K562 (cell line): ENCODE results near the gene HAUS5. TPM values are rescaled to one million over a fixed set of nuclear protein-coding genes. Genes with fewer than 3 reads are reported as not detected.

Source experiments
- ATAC-seq: fragments of 200-7000 bp; cut with Tn5 transposase; 3 replicates; pipeline ENCODE4 v1.9.1; 2020; ENCODE audit warnings: moderate library complexity
- BruUV-seq: library from RNA; stranded (reverse); fragments of 400-500 nt; replicated peaks from 2 replicates; lab custom pipeline; 2021; lab: Mats Ljungman, UMichigan
- CTCF ChIA-PET: fragments of 300-600 bp; formaldehyde crosslinking; extraction: SDS; loops from one replicate; lab custom pipeline; 2021; ENCODE audit warnings: low intra/inter-chr PET ratio; lab: Yijun Ruan, JAX
- POLR2A ChIA-PET: fragments of 300-600, 350-650 bp; sonication (Branson Sonifier 250); formaldehyde crosslinking; extraction: SDS; loops from one replicate; lab custom pipeline; 2021; ENCODE audit warnings: antibody characterized with exemption, inconsistent platforms; lab: Yijun Ruan, JAX
- DNase-seq, 4 experiments: peaks; one replicate each; pipeline versions ENCODE4 v3.0.0 to v3.0.0-alpha.2; 2011 to 2018; ENCODE audit warnings: low spot score in 3 of 4, mixed read lengths in 3 of 4; ENCODE audit errors: extremely low read depth in 1 of 4
- FAIRE-seq: peaks from 2 replicates; lab custom pipeline; 2011; peaks lifted over from hg19 to GRCh38; lab: Jason Lieb, UNC
- H2AFZ ChIP-seq: 2 replicates; pipeline ENCODE4 v1.6.0; 2011; ENCODE audit warnings: low read depth, low read length, control low read depth, inconsistent platforms
- H3K27ac ChIP-seq: fragments of 200-600 bp; 3 replicates; pipeline ENCODE4 v1.8.0; 2011; ENCODE audit warnings: low read depth, mild to moderate bottlenecking, control low read depth, inconsistent platforms, low read length, moderate library complexity, mixed read lengths; ENCODE audit errors: extremely low read depth
- H3K27me3 ChIP-seq, 2 experiments: fragments of 300-600 bp in 1 of 2; 2 replicates in 1 of 2; 3 replicates in 1 of 2; pipeline versions ENCODE4 v1.6.0 to v1.8.0; 2011; ENCODE audit warnings: inconsistent platforms in 2 of 2, low read length in 2 of 2, mild to moderate bottlenecking in 1 of 2, mixed read lengths in 1 of 2, moderate library complexity in 1 of 2; ENCODE audit not compliant: control insufficient read depth in 2 of 2, insufficient read depth in 2 of 2
- H3K36me3 ChIP-seq: fragments of 300-600 bp; 3 replicates; pipeline ENCODE4 v1.8.0; 2011; ENCODE audit warnings: mild to moderate bottlenecking, low read length, inconsistent platforms; ENCODE audit not compliant: control insufficient read depth, insufficient read depth
- H3K4me1 ChIP-seq, 2 experiments: fragments of 200-600 bp in 1 of 2; replicated peaks in 1 of 2; 2 replicates in 1 of 2; 3 replicates in 1 of 2; pipeline versions ENCODE4 v1.5.1 to v1.8.0; 2011; ENCODE audit warnings: inconsistent platforms in 2 of 2, low read length in 2 of 2, mild to moderate bottlenecking in 1 of 2, mixed read lengths in 1 of 2, moderate library complexity in 1 of 2; ENCODE audit not compliant: control insufficient read depth in 2 of 2, insufficient read depth in 2 of 2
- H3K4me2 ChIP-seq: 2 replicates; pipeline ENCODE4 v1.6.1; 2011; ENCODE audit warnings: low read length, control low read depth, inconsistent platforms, mixed read lengths; ENCODE audit not compliant: insufficient read depth
- H3K4me3 ChIP-seq: fragments of 200-600 bp; sonication (generic), shearing (Covaris generic); 2 replicates; pipeline ENCODE4 v1.5.1; 2016; ENCODE audit warnings: control low read depth, inconsistent platforms
- H3K79me2 ChIP-seq: fragments of 200-600 bp; 3 replicates; pipeline ENCODE4 v1.8.0; 2011; ENCODE audit warnings: low read length, inconsistent platforms; ENCODE audit not compliant: control insufficient read depth, insufficient read depth
- H3K9ac ChIP-seq, 2 experiments: 2 replicates each; pipeline versions ENCODE4 v1.6.0 to v1.6.1; 2011; ENCODE audit warnings: low read depth in 2 of 2, low read length in 2 of 2, control low read depth in 1 of 2, inconsistent platforms in 1 of 2, mild to moderate bottlenecking in 1 of 2, mixed read lengths in 1 of 2; ENCODE audit not compliant: insufficient read depth in 1 of 2
- H3K9me1 ChIP-seq: one replicate; pipeline ENCODE4 v1.6.0; 2011; ENCODE audit warnings: inconsistent platforms, mild to moderate bottlenecking, low read length, moderate library complexity; ENCODE audit not compliant: control insufficient read depth, insufficient read depth
- H3K9me3 ChIP-seq: replicated peaks from 2 replicates; pipeline ENCODE4 v1.5.1; 2011; ENCODE audit warnings: low read depth, low read length, inconsistent platforms; ENCODE audit not compliant: control insufficient read depth, insufficient read depth
- H4K20me1 ChIP-seq: replicated peaks from 2 replicates; pipeline ENCODE4 v1.6.1; 2011; ENCODE audit warnings: low read length, inconsistent platforms, mixed read lengths; ENCODE audit not compliant: control insufficient read depth, insufficient read depth
- DMBX1 ChIP-seq: fragments of 250-450 bp; sonication (Bioruptor Pico); IDR thresholded peaks from 2 replicates; pipeline ENCODE4 v1.8.0; 2022; ENCODE audit warnings: inconsistent platforms, mild to moderate bottlenecking, moderate library complexity, borderline replicate concordance
- ELF1 ChIP-seq: fragments of 200-800 bp; sonication (Bioruptor generic); IDR thresholded peaks from 2 replicates; pipeline ENCODE4 v1.6.1; 2016; ENCODE audit warnings: missing genetic modification characterization, missing compliant biosample characterization
- EZH2 ChIP-seq: IDR thresholded peaks from 2 replicates; pipeline ENCODE4 v1.6.1; 2012; ENCODE audit warnings: low read depth, mild to moderate bottlenecking, inconsistent platforms, low read length, borderline replicate concordance
- KHSRP ChIP-seq: fragments of 450-650 bp; IDR thresholded peaks from 2 replicates; pipeline ENCODE4 v1.6.1; 2017
- MYNN ChIP-seq, 2 experiments: sonication (generic); formaldehyde crosslinking in 1 of 2; IDR thresholded peaks; 2 replicates each; pipeline versions ENCODE4 v1.5.0 to v1.6.1; 2016 to 2020; ENCODE audit warnings: antibody characterized with exemption in 1 of 2, missing genetic modification reagents in 1 of 2
- NFYB ChIP-seq: IDR thresholded peaks from 2 replicates; pipeline ENCODE4 v1.6.1; 2011; ENCODE audit warnings: mild to moderate bottlenecking, moderate library complexity; ENCODE audit not compliant: insufficient read length; ENCODE audit errors: extremely low read depth
- NR2C2 ChIP-seq, 2 experiments: fragments of 200-800 bp in 1 of 2; sonication (Bioruptor generic) in 1 of 2; sonication (generic) in 1 of 2; formaldehyde crosslinking in 1 of 2; IDR thresholded peaks; 2 replicates each; pipeline versions ENCODE4 v1.6.1 to v1.8.0; 2016 to 2022; ENCODE audit warnings: mild to moderate bottlenecking in 1 of 2, missing compliant biosample characterization in 1 of 2, missing genetic modification characterization in 1 of 2, missing genetic modification reagents in 1 of 2
- PCBP2 ChIP-seq: fragments of 200-400 bp; formaldehyde crosslinking; IDR thresholded peaks from 2 replicates; pipeline ENCODE4 v1.6.1; 2018; ENCODE audit warnings: low read length, low read depth, mild to moderate bottlenecking, moderate library complexity; ENCODE audit not compliant: poor library complexity, severe bottlenecking
- SETDB1 ChIP-seq: IDR thresholded peaks from one replicate; pipeline ENCODE4 v1.6.1; 2012; ENCODE audit warnings: low read length, control low read depth, inconsistent platforms
- SLC30A9 ChIP-seq: fragments of 250-450 bp; sonication (Bioruptor Pico); IDR thresholded peaks from 2 replicates; pipeline ENCODE4 v1.8.0; 2022; ENCODE audit warnings: mild to moderate bottlenecking, moderate library complexity
- SMC3 ChIP-seq: conservative IDR thresholded peaks from 2 replicates; pipeline ENCODE4 v1.6.1; 2011; ENCODE audit warnings: low read depth, low read length, improper control_type of control experiment; ENCODE audit not compliant: insufficient read depth
- SOX6 ChIP-seq: fragments of 450-650 bp; IDR thresholded peaks from 2 replicates; pipeline ENCODE4 v1.6.1; 2014; ENCODE audit warnings: mild to moderate bottlenecking
- ZNF444 ChIP-seq: fragments of 250-450 bp; sonication (Bioruptor Pico); IDR thresholded peaks from 2 replicates; pipeline ENCODE4 v1.4.0; 2020; ENCODE audit warnings: mild to moderate bottlenecking, moderate library complexity
- ZNF589 ChIP-seq: fragments of 200-800 bp; sonication (Bioruptor generic); IDR thresholded peaks from 2 replicates; pipeline ENCODE4 v1.6.1; 2016; ENCODE audit warnings: low read depth, missing genetic modification characterization, missing compliant biosample characterization
- ZNF780A ChIP-seq: fragments of 250-450 bp; sonication (Bioruptor Pico); IDR thresholded peaks from 2 replicates; pipeline ENCODE4 v1.5.0; 2021; ENCODE audit warnings: mild to moderate bottlenecking
- WGBS: fragments of 100-300 bp; shearing (Covaris generic); methylation state at CpG from one replicate; pipeline ENCODE4 v1.1.6; 2016; ENCODE audit warnings: low coverage, mixed read lengths; ENCODE audit not compliant: insufficient coverage; ENCODE audit errors: missing lambda C conversion rate; 5-methylcytosine and 5-hydroxymethylcytosine counted together
- in situ Hi-C: fragments of 300-500 bp; cut with MboI; formaldehyde crosslinking; loops from 4 replicates; pipeline ENCODE4 v1.15.0; 2018; ENCODE audit warnings: inconsistent platforms, mixed read lengths
- intact Hi-C: fragments of 100-400 bp; cut with micrococcal nuclease; formaldehyde crosslinking; loops from 2 replicates; pipeline ENCODE4 v1.14.2; 2022
- polyA plus RNA-seq, 8 experiments: library from polyadenylated mRNA; depleted of rRNA in 4 of 8; stranded (reverse) in 5 of 8; unstranded in 3 of 8; fragments of >200 nt; fragmentation: Nextera tagmentation in 2 of 8; fragmentation: Illumina TruSeq in 1 of 8; extraction: Ambion mirVana in 2 of 8; extraction: Trizol in 1 of 8; gene quantifications; 2 replicates each; pipeline versions ENCODE4 v1.2.1 to v1.2.3, GENCODE V29; 2011 to 2014; ENCODE audit warnings: inconsistent platforms in 1 of 8, missing spikeins in 1 of 8
- total RNA-seq, 7 experiments: library from RNA; depleted of rRNA in 6 of 7; stranded (reverse); fragments of >200 nt in 6 of 7; fragmentation: Illumina TruSeq in 2 of 7; extraction: Trizol in 2 of 7; gene quantifications; 2 replicates each; pipeline versions ENCODE4 v1.2.1 to v1.2.3, GENCODE V29; 2011 to 2021; ENCODE audit warnings: low replicate concordance in 1 of 7
- TF ChIP-seq, protein P1 (sequence below): IDR thresholded peaks from 2 replicates; pipeline ENCODE4 v1.6.1; 2011; ENCODE audit not compliant: insufficient read length; ENCODE audit errors: extremely low read depth
- TF ChIP-seq, protein P2 (sequence below): IDR thresholded peaks from 2 replicates; pipeline ENCODE4 v1.6.1; 2016; ENCODE audit warnings: missing genetic modification characterization, missing compliant biosample characterization
- TF ChIP-seq, protein P3 (sequence below): sonication (generic); formaldehyde crosslinking; IDR thresholded peaks from 2 replicates; pipeline ENCODE4 v1.8.0; 2022; ENCODE audit warnings: mild to moderate bottlenecking, low read depth, missing genetic modification reagents
- TF ChIP-seq, protein P4 (sequence below): fragments of 250-450 bp; sonication (Bioruptor Pico); IDR thresholded peaks from 2 replicates; pipeline ENCODE4 v1.8.0; 2021; ENCODE audit warnings: moderate library complexity, mild to moderate bottlenecking, inconsistent platforms

Gene HAUS5
- total and polyA plus RNA-seq, 9 of the 15 experiments (the other 6 are each of a cell fraction or from before 2014, with no cell fraction given), result 3.5 to 41.3 (median 14.2) TPM

DNA sequence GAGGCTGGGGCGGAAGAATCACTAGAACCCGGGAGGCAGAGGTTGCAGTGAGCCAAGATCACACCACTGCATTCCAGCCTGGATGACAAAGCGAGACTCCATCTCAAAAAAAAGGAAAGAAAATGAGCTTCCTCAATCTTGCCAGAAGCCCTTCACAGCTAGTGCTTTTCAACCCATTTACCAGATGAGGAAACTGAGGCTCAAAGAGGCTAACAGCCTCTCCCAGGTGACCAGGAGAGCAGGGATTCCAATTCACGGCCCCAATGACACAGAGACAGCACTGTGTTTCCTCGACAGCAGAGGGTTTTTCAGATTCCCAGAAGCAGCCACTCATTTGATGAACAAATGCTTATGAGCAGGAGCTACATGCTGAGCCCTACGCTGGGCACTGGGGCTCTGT lies 57.0 kb downstream of the HAUS5 start (continued):
- no peak for TF ChIP-seq NR2C2 (CRISPR knock-in tag; IDR thresholded peaks at IDR 0.05)
- no peak for TF ChIP-seq NR2C2 (tag; IDR thresholded peaks at IDR 0.05)
- TF ChIP-seq MYNN (IDR thresholded peaks at IDR 0.05), result no peak
- TF ChIP-seq MYNN (CRISPR knock-in tag; IDR thresholded peaks at IDR 0.05), result no peak
- TF ChIP-seq PCBP2, result no peak
- no peak for TF ChIP-seq NFYB
- TF ChIP-seq, all 486 proteins: peak for 7

DNA sequence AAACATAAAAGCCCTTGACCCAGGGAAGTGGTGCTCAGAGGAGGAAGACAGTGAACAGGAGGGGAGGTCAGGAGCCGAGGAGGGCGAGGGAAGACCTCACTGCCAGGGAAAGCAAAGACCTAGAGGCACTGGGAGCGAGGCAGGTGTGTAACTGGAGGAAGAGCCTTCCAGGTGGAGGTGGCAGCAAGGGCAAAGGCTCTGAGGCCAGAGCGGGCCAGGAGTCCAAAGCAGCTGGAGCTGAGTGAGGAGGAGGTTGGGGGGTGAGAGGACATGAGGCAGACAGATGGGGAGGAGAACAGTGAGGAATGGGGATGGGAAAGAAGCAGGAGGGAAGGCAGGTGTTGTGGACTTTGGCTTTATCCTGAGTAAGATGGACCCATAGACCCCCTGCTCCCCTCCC lies 57.4 kb downstream of the HAUS5 start:
- H3K4me2 ChIP-seq, result no peak overlapping the region
- no peak overlapping the region for H3K27ac ChIP-seq
- no peaks in the 10 kb centered on the region for H3K36me3 ChIP-seq
- intact Hi-C loops, result no loop called here
- no peak for DNase-seq
- in situ Hi-C loops, result no loop called here
- WGBS, result 17% methylated on average over 4 of the region's 4 CpGs
- no peak for TF ChIP-seq SMC3
- TF ChIP-seq ZNF589 (CRISPR knock-in tag), result no peak
- TF ChIP-seq, protein P1, sequence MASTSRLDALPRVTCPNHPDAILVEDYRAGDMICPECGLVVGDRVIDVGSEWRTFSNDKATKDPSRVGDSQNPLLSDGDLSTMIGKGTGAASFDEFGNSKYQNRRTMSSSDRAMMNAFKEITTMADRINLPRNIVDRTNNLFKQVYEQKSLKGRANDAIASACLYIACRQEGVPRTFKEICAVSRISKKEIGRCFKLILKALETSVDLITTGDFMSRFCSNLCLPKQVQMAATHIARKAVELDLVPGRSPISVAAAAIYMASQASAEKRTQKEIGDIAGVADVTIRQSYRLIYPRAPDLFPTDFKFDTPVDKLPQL, result no peak
- TF ChIP-seq SLC30A9 (CRISPR knock-in tag), result no peak
- TF ChIP-seq SETDB1, result no peak
- TF ChIP-seq EZH2, result no peak
- TF ChIP-seq SOX6, result no peak
- TF ChIP-seq ZNF780A (CRISPR knock-in tag), result no peak
- no peak for TF ChIP-seq ELF1 (tag)
- TF ChIP-seq, protein P2, sequence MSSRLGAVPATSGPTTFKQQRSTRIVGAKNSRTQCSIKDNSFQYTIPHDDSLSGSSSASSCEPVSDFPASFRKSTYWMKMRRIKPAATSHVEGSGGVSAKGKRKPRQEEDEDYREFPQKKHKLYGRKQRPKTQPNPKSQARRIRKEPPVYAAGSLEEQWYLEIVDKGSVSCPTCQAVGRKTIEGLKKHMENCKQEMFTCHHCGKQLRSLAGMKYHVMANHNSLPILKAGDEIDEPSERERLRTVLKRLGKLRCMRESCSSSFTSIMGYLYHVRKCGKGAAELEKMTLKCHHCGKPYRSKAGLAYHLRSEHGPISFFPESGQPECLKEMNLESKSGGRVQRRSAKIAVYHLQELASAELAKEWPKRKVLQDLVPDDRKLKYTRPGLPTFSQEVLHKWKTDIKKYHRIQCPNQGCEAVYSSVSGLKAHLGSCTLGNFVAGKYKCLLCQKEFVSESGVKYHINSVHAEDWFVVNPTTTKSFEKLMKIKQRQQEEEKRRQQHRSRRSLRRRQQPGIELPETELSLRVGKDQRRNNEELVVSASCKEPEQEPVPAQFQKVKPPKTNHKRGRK, result no peak
- TF ChIP-seq, protein P3, sequence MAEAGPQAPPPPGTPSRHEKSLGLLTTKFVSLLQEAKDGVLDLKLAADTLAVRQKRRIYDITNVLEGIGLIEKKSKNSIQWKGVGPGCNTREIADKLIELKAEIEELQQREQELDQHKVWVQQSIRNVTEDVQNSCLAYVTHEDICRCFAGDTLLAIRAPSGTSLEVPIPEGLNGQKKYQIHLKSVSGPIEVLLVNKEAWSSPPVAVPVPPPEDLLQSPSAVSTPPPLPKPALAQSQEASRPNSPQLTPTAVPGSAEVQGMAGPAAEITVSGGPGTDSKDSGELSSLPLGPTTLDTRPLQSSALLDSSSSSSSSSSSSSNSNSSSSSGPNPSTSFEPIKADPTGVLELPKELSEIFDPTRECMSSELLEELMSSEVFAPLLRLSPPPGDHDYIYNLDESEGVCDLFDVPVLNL (CRISPR knock-in tag), result no peak
- TF ChIP-seq, protein P4, sequence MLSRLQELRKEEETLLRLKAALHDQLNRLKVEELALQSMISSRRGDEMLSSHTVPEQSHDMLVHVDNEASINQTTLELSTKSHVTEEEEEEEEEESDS (CRISPR knock-in tag), result no peak
- TF ChIP-seq ZNF444, result no peak
- no peak for TF ChIP-seq KHSRP
- no peak for TF ChIP-seq DMBX1 (CRISPR knock-in tag)
- H3K27me3 ChIP-seq, result peaks cover 16 to 29% of the 10 kb centered on the region in 2 experiments; a peak in 4 of 5 replicates
- ChIA-PET CTCF (no interaction called here), POLR2A (interaction anchor here (1.0 to 1.5 kb wide), 3 partner anchors 9 to 115 kb away, joined by 3 to 8 read pairs (median 4); no protein-coding TSS in a partner anchor)
- no peaks in the 10 kb centered on the region for H3K9me3 ChIP-seq
- no peak overlapping the region for H3K4me3 ChIP-seq
- no peaks in the 10 kb centered on the region for H3K9me1 ChIP-seq
- no peaks in the 10 kb centered on the region for H4K20me1 ChIP-seq
- ATAC-seq, result no peak
- no peak overlapping the region for H2AFZ ChIP-seq
- FAIRE-seq, result no peak
- peaks cover 10 to 28% of the 10 kb centered on the region in 2 experiments; a peak in 4 of 5 replicates for H3K4me1 ChIP-seq
- H3K9ac ChIP-seq, result no peak overlapping the region
- BruUV-seq, result no TSS peak
- H3K79me2 ChIP-seq, result no peaks in the 10 kb centered on the region
